K562 (cell line): ENCODE data around the gene SRRT. TPM values are rescaled to one million over a fixed set of nuclear protein-coding genes. Genes with fewer than 3 reads are reported as not detected.

ENCODE experiments used
- BRCA1 ChIP-seq, 2 experiments: fragments of 450-650 bp in 1 of 2; sonication (generic) in 1 of 2; formaldehyde crosslinking in 1 of 2; IDR thresholded peaks; 2 replicates each; pipeline versions ENCODE4 v1.5.0 to v1.6.1; 2017 to 2020; ENCODE audit warnings: mild to moderate bottlenecking in 1 of 2, missing genetic modification reagents in 1 of 2
- CSDE1 ChIP-seq, 2 experiments: fragments of 450-650 bp; IDR thresholded peaks; 2 replicates each; pipeline ENCODE4 v1.6.1; 2016; ENCODE audit warnings: mild to moderate bottlenecking in 1 of 2
- DDX20 ChIP-seq: fragments of 450-650 bp; IDR thresholded peaks from 2 replicates; pipeline ENCODE4 v1.6.1; 2016; ENCODE audit warnings: missing genetic modification characterization, low read depth, mild to moderate bottlenecking, missing compliant biosample characterization, moderate library complexity
- EGR1 ChIP-seq: fragments of 450-650 bp; conservative IDR thresholded peaks from 2 replicates; pipeline ENCODE4 v1.6.1; 2017; ENCODE audit warnings: mild to moderate bottlenecking
- FOXJ3 ChIP-seq: sonication (generic); formaldehyde crosslinking; IDR thresholded peaks from 2 replicates; pipeline ENCODE4 v1.4.0; 2020; ENCODE audit warnings: mild to moderate bottlenecking, missing genetic modification reagents
- MAFK ChIP-seq: IDR thresholded peaks from 2 replicates; pipeline ENCODE4 v1.6.1; 2011; ENCODE audit warnings: low read length, improper control_type of control experiment
- MBD2 ChIP-seq: sonication (generic); IDR thresholded peaks from 2 replicates; pipeline ENCODE4 v1.6.1; 2016; ENCODE audit warnings: low read depth, borderline replicate concordance
- MECOM ChIP-seq: fragments of 250-450 bp; sonication (Bioruptor Pico); IDR thresholded peaks from 2 replicates; pipeline ENCODE4 v1.8.0; 2022; ENCODE audit warnings: inconsistent platforms
- MTA1 ChIP-seq: fragments of 450-650 bp; IDR thresholded peaks from 2 replicates; pipeline ENCODE4 v1.6.1; 2017; ENCODE audit warnings: borderline replicate concordance
- OTX1 ChIP-seq: fragments of 450-650 bp; formaldehyde crosslinking; IDR thresholded peaks from 2 replicates; pipeline ENCODE4 v1.4.0; 2022; ENCODE audit warnings: mild to moderate bottlenecking
- SP1 ChIP-seq: sonication (generic); formaldehyde crosslinking; IDR thresholded peaks from 2 replicates; pipeline ENCODE4 v1.8.1; 2022; ENCODE audit warnings: mild to moderate bottlenecking, missing genetic modification reagents
- SRSF7 ChIP-seq: fragments of 200-400 bp; formaldehyde crosslinking; optimal IDR thresholded peaks from 2 replicates; pipeline ENCODE3; 2017; ENCODE audit warnings: mild to moderate bottlenecking, low read depth, low read length
- ZNF717 ChIP-seq: fragments of 250-450 bp; sonication (Bioruptor Pico); IDR thresholded peaks from 2 replicates; pipeline ENCODE4 v1.5.0; 2021
- ZNF830 ChIP-seq: fragments of 250-450 bp; sonication (Bioruptor Pico); IDR thresholded peaks from 2 replicates; pipeline ENCODE4 v1.5.0; 2021; ENCODE audit warnings: mild to moderate bottlenecking
- polyA plus RNA-seq, 8 experiments: library from polyadenylated mRNA; depleted of rRNA in 4 of 8; stranded (reverse) in 5 of 8; unstranded in 3 of 8; fragments of >200 nt; fragmentation: Nextera tagmentation in 2 of 8; fragmentation: Illumina TruSeq in 1 of 8; extraction: Ambion mirVana in 2 of 8; extraction: Trizol in 1 of 8; gene quantifications; 2 replicates each; pipeline versions ENCODE4 v1.2.1 to v1.2.3, GENCODE V29; 2011 to 2014; ENCODE audit warnings: inconsistent platforms in 1 of 8, missing spikeins in 1 of 8
- total RNA-seq, 7 experiments: library from RNA; depleted of rRNA in 6 of 7; stranded (reverse); fragments of >200 nt in 6 of 7; fragmentation: Illumina TruSeq in 2 of 7; extraction: Trizol in 2 of 7; gene quantifications; 2 replicates each; pipeline versions ENCODE4 v1.2.1 to v1.2.3, GENCODE V29; 2011 to 2021; ENCODE audit warnings: low replicate concordance in 1 of 7
- TF ChIP-seq, protein P1 (sequence below): fragments of 150-350 bp; conservative IDR thresholded peaks from 2 replicates; pipeline ENCODE4 v1.6.1; 2014; ENCODE audit warnings: low read length
- TF ChIP-seq, protein P2 (sequence below): fragments of 450-650 bp; IDR thresholded peaks from 2 replicates; pipeline ENCODE4 v1.6.1; 2016; ENCODE audit warnings: low read depth
- TF ChIP-seq, protein P3 (sequence below), 3 experiments: fragments of 200-800 bp in 1 of 3; sonication (Bioruptor generic) in 1 of 3; sonication (generic) in 1 of 3; formaldehyde crosslinking in 1 of 3; IDR thresholded peaks; 2 replicates each; pipeline versions ENCODE4 v1.6.1 to v1.8.0; 2016 to 2022; ENCODE audit warnings: mild to moderate bottlenecking in 2 of 3, missing compliant biosample characterization in 2 of 3, missing genetic modification characterization in 2 of 3, missing genetic modification reagents in 1 of 3

SRRT gene
- total and polyA plus RNA-seq, 9 of the 15 experiments (the other 6 are each of a cell fraction or from before 2014, with no cell fraction given): 10.3 to 263 (median 84.4) TPM

DNA sequence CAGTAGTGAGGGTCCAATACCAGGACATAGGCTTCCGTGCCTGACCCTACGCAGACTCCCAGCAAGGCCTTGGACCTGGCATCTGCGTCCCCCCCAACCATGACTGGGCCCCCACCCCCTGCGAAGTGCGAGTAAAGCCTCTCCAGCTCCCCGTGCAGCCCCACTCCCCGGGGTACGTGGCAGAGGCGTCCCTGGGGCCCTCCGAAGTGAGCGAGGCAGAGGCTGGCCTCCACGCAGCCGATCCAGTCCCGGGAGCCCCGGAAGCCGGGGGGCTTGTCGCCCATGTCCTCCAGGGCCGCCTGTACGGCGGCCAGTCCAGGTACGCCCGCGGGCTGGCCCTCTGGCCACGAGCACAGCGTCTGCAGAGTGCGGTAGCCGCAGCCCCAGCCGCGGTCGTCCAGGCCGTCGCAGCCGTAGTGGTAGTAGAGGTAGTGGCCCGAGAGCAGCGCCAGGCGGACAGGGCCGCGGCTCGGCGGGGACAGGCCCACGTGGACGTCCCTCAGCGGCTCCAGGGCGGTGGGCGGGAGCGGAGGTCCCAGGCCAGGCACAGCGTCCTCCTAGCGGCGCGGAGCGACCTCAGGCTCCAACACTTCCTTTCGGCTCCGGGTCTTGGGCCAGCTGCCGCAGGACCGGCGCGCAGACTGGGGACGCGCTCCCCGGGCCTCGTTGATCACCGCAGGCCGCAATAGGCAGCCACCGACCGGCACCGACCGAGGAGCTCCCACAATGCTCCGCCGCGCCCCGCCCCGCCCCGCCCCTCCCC lies 14.3 kb downstream of the SRRT start, which contains the start of gene UFSP1 (continued):
- TF ChIP-seq, protein P1, sequence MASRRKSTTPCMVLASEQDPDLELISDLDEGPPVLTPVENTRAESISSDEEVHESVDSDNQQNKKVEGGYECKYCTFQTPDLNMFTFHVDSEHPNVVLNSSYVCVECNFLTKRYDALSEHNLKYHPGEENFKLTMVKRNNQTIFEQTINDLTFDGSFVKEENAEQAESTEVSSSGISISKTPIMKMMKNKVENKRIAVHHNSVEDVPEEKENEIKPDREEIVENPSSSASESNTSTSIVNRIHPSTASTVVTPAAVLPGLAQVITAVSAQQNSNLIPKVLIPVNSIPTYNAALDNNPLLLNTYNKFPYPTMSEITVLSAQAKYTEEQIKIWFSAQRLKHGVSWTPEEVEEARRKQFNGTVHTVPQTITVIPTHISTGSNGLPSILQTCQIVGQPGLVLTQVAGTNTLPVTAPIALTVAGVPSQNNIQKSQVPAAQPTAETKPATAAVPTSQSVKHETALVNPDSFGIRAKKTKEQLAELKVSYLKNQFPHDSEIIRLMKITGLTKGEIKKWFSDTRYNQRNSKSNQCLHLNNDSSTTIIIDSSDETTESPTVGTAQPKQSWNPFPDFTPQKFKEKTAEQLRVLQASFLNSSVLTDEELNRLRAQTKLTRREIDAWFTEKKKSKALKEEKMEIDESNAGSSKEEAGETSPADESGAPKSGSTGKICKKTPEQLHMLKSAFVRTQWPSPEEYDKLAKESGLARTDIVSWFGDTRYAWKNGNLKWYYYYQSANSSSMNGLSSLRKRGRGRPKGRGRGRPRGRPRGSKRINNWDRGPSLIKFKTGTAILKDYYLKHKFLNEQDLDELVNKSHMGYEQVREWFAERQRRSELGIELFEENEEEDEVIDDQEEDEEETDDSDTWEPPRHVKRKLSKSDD: no peak
- peak; percentile 25 for TF ChIP-seq EGR1
- TF ChIP-seq, protein P2, sequence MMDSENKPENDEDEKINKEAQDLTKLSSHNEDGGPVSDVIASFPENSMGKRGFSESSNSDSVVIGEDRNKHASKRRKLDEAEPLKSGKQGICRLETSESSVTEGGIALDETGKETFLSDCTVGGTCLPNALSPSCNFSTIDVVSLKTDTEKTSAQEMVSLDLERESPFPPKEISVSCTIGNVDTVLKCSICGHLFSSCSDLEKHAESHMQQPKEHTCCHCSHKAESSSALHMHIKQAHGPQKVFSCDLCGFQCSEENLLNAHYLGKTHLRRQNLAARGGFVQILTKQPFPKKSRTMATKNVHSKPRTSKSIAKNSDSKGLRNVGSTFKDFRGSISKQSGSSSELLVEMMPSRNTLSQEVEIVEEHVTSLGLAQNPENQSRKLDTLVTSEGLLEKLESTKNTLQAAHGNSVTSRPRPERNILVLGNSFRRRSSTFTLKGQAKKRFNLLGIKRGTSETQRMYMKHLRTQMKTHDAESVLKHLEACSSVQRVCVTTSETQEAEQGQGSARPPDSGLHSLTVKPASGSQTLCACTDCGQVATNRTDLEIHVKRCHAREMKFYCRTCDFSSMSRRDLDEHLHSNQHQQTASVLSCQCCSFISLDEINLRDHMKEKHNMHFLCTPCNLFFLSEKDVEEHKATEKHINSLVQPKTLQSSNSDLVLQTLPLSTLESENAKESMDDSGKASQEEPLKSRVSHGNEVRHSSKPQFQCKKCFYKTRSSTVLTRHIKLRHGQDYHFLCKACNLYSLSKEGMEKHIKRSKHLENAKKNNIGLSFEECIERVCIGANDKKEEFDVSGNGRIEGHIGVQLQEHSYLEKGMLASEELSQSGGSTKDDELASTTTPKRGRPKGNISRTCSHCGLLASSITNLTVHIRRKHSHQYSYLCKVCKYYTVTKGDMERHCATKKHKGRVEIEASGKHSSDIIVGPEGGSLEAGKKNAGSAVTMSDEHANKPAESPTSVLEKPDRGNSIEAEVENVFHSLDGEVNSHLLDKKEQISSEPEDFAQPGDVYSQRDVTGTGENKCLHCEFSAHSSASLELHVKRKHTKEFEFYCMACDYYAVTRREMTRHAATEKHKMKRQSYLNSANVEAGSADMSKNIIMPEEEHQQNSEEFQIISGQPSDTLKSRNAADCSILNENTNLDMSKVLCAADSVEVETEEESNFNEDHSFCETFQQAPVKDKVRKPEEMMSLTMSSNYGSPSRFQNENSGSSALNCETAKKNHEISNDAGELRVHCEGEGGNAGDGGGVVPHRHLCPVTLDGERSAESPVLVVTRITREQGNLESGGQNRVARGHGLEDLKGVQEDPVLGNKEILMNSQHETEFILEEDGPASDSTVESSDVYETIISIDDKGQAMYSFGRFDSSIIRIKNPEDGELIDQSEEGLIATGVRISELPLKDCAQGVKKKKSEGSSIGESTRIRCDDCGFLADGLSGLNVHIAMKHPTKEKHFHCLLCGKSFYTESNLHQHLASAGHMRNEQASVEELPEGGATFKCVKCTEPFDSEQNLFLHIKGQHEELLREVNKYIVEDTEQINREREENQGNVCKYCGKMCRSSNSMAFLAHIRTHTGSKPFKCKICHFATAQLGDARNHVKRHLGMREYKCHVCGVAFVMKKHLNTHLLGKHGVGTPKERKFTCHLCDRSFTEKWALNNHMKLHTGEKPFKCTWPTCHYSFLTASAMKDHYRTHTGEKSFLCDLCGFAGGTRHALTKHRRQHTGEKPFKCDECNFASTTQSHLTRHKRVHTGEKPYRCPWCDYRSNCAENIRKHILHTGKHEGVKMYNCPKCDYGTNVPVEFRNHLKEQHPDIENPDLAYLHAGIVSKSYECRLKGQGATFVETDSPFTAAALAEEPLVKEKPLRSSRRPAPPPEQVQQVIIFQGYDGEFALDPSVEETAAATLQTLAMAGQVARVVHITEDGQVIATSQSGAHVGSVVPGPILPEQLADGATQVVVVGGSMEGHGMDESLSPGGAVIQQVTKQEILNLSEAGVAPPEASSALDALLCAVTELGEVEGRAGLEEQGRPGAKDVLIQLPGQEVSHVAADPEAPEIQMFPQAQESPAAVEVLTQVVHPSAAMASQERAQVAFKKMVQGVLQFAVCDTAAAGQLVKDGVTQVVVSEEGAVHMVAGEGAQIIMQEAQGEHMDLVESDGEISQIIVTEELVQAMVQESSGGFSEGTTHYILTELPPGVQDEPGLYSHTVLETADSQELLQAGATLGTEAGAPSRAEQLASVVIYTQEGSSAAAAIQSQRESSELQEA: no peak
- TF ChIP-seq ZNF717 (CRISPR knock-in tag): no peak
- TF ChIP-seq MTA1: no peak
- peak; percentile 82 for TF ChIP-seq SP1 (CRISPR knock-in tag)
- TF ChIP-seq MBD2: no peak; the same call in 1 of the 2 replicates
- TF ChIP-seq CSDE1 (IDR thresholded peaks at IDR 0.05): no peak
- TF ChIP-seq ZNF830 (CRISPR knock-in tag): no peak; the same call in 1 of the 2 replicates
- no peak for TF ChIP-seq BRCA1 (IDR thresholded peaks at IDR 0.05)
- peak; percentile 83 for TF ChIP-seq BRCA1 (CRISPR knock-in tag; IDR thresholded peaks at IDR 0.05)
- peak; percentile 54; the same call in 1 of the 2 replicates for TF ChIP-seq OTX1 (CRISPR knock-in tag)
- TF ChIP-seq MAFK: no peak
- TF ChIP-seq SRSF7: no peak
- no peak for TF ChIP-seq MECOM (CRISPR knock-in tag)
- TF ChIP-seq FOXJ3: no peak
- TF ChIP-seq DDX20 (tag): no peak
- TF ChIP-seq, protein P3, sequence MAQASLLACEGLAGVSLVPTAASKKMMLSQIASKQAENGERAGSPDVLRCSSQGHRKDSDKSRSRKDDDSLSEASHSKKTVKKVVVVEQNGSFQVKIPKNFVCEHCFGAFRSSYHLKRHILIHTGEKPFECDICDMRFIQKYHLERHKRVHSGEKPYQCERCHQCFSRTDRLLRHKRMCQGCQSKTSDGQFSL (CRISPR knock-in tag; IDR thresholded peaks at IDR 0.05): peak; percentile 59
- TF ChIP-seq, protein P3 (tag; IDR thresholded peaks at IDR 0.05): no peak; a peak in 1 of 4 replicates
